Endothelial cell of umbilical vein (primary cell): ENCODE results near the gene MARCHF7.
"Not testable (repeated sequence)": the region's sequence is repeated elsewhere in the genome, so short reads cannot be mapped to it uniquely, and the experiment has no call there.

ENCODE experiments used
- CTCF ChIP-seq, 2 donors: IDR thresholded peaks; 1 replicate in 1 of 2; 2 replicates in 1 of 2; pipeline ENCODE4 v1.5.1; 2011; ENCODE audit warnings: low read length in 2 of 2, mild to moderate bottlenecking in 2 of 2, moderate library complexity in 2 of 2, control low read depth in 1 of 2, inconsistent platforms in 1 of 2, low read depth in 1 of 2; ENCODE audit not compliant: insufficient read depth in 1 of 2; ENCODE audit errors: extremely low read depth in 1 of 2
- EZH2 ChIP-seq: IDR thresholded peaks from 2 replicates; pipeline ENCODE4 v1.6.1; 2012; ENCODE audit warnings: borderline replicate concordance, low read depth, mild to moderate bottlenecking, moderate library complexity, low read length, inconsistent platforms; ENCODE audit not compliant: severe bottlenecking
- FOS ChIP-seq: IDR thresholded peaks from 2 replicates; pipeline ENCODE4 v1.6.1; 2011; ENCODE audit warnings: mild to moderate bottlenecking, low read length, moderate library complexity, borderline replicate concordance; ENCODE audit not compliant: insufficient read depth
- MAX ChIP-seq: IDR thresholded peaks from 2 replicates; pipeline ENCODE4 v1.6.1; 2011; ENCODE audit not compliant: insufficient read depth, insufficient read length
- POLR2A ChIP-seq: IDR thresholded peaks from 2 replicates; pipeline ENCODE4 v1.6.1; 2012; ENCODE audit warnings: low read depth, mild to moderate bottlenecking, control low read depth, low read length
- POLR2AphosphoS5 ChIP-seq: IDR thresholded peaks from 2 replicates; pipeline ENCODE4 v1.6.1; 2012; ENCODE audit warnings: low read depth, mild to moderate bottlenecking, control low read depth, low read length, moderate library complexity; ENCODE audit not compliant: insufficient read depth

DNA sequence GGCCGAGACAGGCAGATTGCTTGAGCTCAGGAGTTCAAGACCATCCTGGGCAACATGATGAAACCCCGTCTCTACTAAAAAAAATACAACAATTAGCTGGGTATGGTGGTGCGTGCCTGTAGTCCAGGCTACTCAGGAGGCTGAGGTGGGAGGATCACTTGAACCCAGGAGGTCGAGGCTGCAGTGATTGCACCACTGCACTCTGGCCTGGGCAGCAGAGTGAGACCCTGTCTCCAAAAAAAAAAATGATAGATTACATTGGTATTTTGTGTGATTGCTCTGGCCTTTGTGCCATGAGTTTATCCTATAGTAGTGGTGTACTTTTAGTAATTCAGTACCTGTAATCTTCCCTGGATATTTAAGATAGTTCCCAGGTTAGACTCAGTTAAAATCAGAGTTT, 4.1 kb downstream of the MARCHF7 start:
- not testable (repeated sequence) for TF ChIP-seq CTCF (IDR thresholded peaks at IDR 0.05; ENCODE audit: extremely low read depth in 1 of 2, insufficient read depth in 1 of 2, low read depth in 1 of 2, low read length in 2 of 2); FOS; POLR2AphosphoS5; EZH2; POLR2A; MAX
